Measurements from ENCODE around the gene MGAT4A. TPM values are rescaled to one million over a fixed set of nuclear protein-coding genes. Genes with fewer than 3 reads are reported as not detected.

Gene MGAT4A
- total and polyA plus RNA-seq, 2 of the 8 experiments (the other 6 are each of a cell fraction or from before 2014, with no cell fraction given): 1.4 to 7.7 TPM

DNA sequence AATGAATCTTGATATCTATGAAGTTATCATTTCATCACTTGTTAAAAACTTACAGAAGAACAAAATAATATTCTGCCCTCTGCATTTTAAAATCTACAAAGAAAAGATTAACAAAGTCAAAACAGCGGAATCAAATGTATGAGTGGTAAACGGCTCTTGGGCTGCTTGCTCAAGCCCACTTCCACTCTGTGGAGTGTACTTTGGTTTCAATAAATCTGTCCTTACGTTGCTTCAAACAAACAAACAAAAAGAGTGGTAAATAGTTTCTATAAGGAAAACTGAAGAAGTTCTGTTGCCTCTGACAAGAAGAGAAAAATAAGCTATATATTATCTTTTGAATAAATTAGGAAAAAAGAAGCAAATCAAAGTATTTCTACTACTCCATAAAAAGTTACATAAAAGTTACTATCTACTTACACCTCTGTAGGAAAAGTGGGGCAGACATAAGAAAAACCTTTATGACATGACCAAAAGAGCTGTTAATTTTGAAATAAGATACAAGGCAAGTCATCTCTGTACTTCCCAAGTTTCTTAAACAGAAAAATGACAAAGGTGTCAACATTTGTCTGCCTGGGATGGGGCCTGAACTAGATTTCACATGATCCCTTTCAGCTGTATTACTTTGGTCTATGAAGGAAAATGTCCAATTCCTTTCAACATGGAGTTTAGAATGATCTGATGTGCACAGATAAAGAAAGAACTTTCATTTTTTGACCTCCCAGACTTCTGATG, 56.5 kb downstream of the MGAT4A start (continued):
- no peak for TF ChIP-seq EP300 (IDR thresholded peaks at IDR 0.05; ENCODE audit: borderline replicate concordance in 1 of 2, low read depth in 2 of 2, low read length in 2 of 2)

All from H1 (cell line).